GM18499 (cell line): Measurements from ENCODE around the gene ACYP1.

Experiments used
- ATAC-seq: cut with Tn5 transposase; IDR thresholded peaks from one replicate; pipeline ENCODE4 v1.9.1; 2021; ENCODE audit warnings: moderate number of reproducible peaks; ENCODE audit not compliant: insufficient read depth, unreplicated experiment

ACYP1 gene

GRCh38 chr14:75044322-75044721 lies 19.5 kb downstream of the ACYP1 start:
- ATAC-seq: no peak

DNA sequence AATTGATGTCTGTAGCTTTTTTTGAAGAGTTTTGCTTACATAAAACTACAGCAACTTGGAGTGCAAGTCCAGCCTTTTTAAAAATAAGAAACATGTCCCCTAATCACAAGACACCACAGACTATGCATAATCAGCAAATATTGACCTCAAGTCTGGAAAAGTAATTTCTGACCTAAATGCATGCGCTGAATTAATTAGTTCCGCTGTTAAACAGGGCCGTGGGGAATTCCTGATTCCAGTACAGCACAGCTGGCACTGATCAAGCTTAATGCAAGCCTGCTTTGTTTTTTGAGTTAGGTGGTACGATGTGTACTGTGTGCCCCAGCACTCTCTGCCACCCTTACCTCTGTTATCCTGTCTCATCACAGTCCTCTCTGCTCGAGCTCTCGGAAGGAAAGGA lies 21.8 kb downstream of the ACYP1 start:
- ATAC-seq: no peak

- no peak for ATAC-seq
Observed at GRCh38 chr14:75041613-75042012, 22.2 kb downstream of the ACYP1 start.

DNA sequence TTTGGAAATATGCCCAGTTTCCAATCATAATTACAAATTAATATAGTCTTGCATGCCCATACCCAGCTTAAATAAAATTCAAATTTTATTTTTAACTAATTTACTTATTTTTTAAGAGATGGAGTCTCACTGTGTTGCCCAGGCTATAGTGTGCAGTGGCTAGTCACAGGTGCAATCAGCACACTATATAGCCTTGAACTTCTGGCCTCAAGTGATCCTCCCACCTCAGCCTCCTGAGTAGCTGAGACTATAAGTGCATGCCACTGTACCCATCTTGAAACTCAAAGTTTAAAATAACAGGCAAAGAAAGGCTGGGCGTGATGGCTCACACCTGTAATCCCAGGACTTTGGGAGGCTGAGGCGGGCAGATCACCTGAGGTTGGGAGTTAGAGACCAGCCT lies 22.9 kb downstream of the ACYP1 start:
- no peak for ATAC-seq

DNA sequence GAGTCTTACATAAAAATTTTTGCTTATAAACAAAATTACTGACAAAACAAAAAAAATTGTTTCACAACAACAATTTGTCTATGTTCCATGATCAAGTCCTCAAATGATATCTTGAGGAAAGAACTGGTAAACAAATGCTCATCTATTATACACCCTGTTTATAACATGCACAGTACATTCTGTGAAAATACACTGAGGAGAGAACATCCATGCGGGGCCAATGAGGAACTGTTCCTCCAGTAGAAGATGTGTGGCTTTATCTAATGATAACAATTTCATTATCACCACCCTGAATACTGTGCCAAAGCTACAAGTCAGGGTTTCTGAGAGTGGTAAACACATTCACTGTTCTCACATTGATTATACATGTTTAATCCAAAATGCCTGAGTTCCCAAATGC lies 23.3 kb downstream of the ACYP1 start:
- no peak for ATAC-seq

DNA sequence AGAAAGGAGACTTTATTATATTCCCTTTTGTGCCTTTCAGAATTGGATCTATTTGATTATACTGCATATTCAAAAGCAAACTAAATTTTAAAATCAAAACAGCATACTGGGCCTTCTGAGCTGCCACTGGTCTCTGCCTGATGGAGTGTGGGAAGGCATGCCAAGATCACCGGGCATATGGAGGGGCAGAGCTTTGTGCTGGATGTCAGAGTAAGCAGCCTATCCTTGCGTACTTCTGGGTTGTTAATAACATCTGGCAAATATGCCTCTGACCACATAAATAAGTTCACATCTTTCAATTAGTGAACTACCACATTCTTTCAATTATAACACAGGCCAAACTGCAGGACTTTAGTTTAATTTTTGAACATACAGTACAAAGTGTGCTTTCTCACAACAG lies 30.9 kb downstream of the ACYP1 start:
- ATAC-seq: no peak

GRCh38 chr14:75030147-75030546 lies 33.7 kb downstream of the ACYP1 start:
- no peak for ATAC-seq

- no peak for ATAC-seq
Observed at GRCh38 chr14:75025876-75026275, 37.9 kb downstream of the ACYP1 start.

DNA sequence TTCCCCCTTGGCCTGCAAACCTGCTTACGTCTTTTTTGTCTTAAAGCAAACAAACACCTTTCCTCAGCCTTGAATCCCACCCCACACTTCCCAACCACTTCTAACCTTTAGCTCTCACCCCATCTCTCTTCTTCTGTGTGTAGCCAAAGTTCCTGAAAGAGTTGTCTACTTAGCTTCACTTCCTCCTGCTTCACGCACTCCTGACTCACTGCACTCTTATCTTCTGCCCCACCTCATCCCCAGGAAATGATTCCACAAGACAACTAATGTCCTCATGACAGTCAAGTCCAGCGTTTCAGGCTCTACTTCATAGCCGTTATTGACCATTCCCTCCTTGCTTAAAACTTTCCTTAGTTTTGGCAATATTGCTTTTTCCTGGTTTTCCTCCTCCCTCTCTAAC lies 38.7 kb downstream of the ACYP1 start:
- ATAC-seq: no peak

- no peak for ATAC-seq
Observed at GRCh38 chr14:75023108-75023507, 40.7 kb downstream of the ACYP1 start.

- ATAC-seq: no peak
Observed at GRCh38 chr14:75022655-75023054, 41.2 kb downstream of the ACYP1 start.

DNA sequence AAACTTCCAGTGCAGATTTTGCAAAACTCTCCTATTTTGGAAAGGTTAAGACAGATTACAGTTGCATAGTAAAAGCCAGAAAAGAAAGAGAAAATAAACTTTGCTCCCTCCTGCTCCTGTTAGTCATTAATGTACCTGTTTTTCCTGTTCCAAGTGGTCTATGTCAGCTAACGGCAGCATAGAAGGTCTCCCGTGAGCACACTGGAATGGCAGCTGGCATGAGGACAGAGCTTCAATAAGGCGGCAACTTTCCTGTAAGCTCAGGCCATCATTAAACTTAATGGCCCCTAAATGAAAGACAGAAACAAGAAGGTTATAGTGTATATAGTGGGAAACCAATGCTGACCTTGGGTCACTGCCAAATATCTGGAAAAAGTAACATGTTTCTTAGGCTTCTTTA lies 45.1 kb downstream of the ACYP1 start:
- no peak for ATAC-seq

GRCh38 chr14:75016815-75017214 lies 47.0 kb downstream of the ACYP1 start:
- ATAC-seq: no peak

DNA sequence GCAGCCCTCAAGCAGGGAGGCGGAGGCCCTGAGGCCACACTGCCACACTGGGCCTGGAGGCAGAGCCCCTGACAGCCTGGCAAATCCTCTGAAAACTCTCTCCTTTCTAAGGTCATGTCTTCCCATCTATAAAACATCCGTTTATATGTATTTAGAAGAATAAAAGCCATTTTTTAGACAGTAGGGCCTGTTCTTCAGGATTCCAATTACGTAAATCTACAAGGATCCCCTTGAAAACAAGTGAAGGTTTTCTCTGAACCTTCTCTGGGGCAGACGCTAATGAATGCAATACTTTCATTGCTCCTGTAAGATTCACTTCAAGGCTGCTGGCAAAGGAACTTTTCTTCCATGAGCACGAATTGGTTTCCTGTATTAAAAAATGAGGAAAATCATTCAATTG lies 48.3 kb downstream of the ACYP1 start:
- no peak for ATAC-seq

DNA sequence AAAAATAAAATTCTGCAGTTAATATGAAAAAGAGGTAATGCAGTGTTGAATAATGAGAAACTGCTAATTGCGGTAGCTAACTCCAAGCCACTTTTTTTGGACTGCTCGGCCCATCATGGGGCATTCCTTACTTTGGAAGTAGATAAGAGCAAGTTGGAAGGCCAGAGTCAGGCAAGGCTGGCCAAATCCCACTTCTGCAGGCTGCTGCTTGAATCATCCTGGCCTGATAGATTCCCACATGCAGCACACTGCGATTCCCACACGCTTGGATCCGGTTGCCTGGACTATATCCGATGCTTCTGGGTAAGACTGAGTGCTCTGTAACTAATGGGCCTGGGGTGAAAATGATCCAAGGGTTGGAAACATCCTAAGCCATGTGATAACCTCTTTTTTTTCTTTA lies 50.5 kb downstream of the ACYP1 start:
- no peak for ATAC-seq

- no peak for ATAC-seq
Observed at GRCh38 chr14:75011356-75011994, 52.3 kb downstream of the ACYP1 start.

- ATAC-seq: no peak
Observed at GRCh38 chr14:75010472-75011093, 53.2 kb downstream of the ACYP1 start.

GRCh38 chr14:75009176-75009575 lies 54.6 kb downstream of the ACYP1 start:
- no peak for ATAC-seq

DNA sequence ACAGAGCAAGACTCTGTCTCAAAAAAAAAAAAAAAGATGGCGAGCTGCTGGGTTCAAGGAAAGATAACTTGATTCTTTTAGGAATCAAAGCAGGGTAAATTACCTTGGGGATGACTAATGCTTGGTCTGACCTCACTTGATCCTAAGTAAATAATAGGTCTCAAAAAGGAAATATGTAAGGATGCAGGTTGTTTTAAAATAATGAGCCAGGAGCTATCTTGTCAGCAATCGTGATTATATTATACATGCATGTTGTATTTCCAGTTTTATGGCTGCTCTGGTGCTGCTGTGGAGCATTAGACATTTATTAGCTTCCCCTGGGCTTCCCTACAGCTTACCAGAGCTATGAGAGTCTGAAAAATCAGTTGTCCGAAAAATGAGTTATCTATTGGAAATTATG lies 58.5 kb downstream of the ACYP1 start:
- no peak for ATAC-seq

GRCh38 chr14:75003250-75004027 lies 60.4 kb downstream of the ACYP1 start:
- no peak for ATAC-seq
